22Rv1 (cell line): Measurements from ENCODE around the gene STAMBP.

Experiments
- ZFX ChIP-seq: fragments of 450-650 bp; IDR thresholded peaks from 2 replicates; pipeline ENCODE4 v1.6.1; 2017; ENCODE audit warnings: antibody characterized with exemption, borderline replicate concordance
- TF ChIP-seq, protein P1 (sequence below): fragments of 450-650 bp; IDR thresholded peaks from 2 replicates; pipeline ENCODE4 v1.5.1; 2017; ENCODE audit warnings: mild to moderate bottlenecking

- TF ChIP-seq, protein P1, sequence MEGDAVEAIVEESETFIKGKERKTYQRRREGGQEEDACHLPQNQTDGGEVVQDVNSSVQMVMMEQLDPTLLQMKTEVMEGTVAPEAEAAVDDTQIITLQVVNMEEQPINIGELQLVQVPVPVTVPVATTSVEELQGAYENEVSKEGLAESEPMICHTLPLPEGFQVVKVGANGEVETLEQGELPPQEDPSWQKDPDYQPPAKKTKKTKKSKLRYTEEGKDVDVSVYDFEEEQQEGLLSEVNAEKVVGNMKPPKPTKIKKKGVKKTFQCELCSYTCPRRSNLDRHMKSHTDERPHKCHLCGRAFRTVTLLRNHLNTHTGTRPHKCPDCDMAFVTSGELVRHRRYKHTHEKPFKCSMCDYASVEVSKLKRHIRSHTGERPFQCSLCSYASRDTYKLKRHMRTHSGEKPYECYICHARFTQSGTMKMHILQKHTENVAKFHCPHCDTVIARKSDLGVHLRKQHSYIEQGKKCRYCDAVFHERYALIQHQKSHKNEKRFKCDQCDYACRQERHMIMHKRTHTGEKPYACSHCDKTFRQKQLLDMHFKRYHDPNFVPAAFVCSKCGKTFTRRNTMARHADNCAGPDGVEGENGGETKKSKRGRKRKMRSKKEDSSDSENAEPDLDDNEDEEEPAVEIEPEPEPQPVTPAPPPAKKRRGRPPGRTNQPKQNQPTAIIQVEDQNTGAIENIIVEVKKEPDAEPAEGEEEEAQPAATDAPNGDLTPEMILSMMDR = no peak
- TF ChIP-seq ZFX = no peak
These were observed 34.2 kb downstream of the STAMBP start for GRCh38 chr2:73862987-73863386.
